Skin epidermis (tissue), 12 donors: ENCODE results near the gene WDHD1.
"Not testable (repeated sequence)": the region's sequence is repeated elsewhere in the genome, so short reads cannot be mapped to it uniquely, and the experiment has no call there.

Experiments
- H3K27ac ChIP-seq, 21 experiments: fragments of 200-600 bp; sonication (generic) in 11 of 21; one replicate each; pipeline ENCODE4 v1.5.0; 2020; ENCODE audit warnings: mild to moderate bottlenecking in 3 of 21, inconsistent platforms in 2 of 21, moderate library complexity in 2 of 21
- H3K4me3 ChIP-seq, 7 experiments: fragments of 200-600 bp; sonication (generic) in 2 of 7; one replicate each; pipeline ENCODE4 v1.5.0; 2020; ENCODE audit warnings: inconsistent platforms in 2 of 7, mild to moderate bottlenecking in 2 of 7, moderate library complexity in 1 of 7

Gene WDHD1

GRCh38 chr14:55051423-55052268 is 24.7 kb upstream of the WDHD1 start, which contains the start of gene MAPK1IP1L:
Gene MAPK1IP1L (plus strand): TSS chr14:55051647. CDS start chr14:55061684, 10,037 bp downstream.
- H3K27ac ChIP-seq: peak within 1 kb of the TSS; percentile 93 to 100 (median 99)
- H3K4me3 ChIP-seq: peak within 1 kb of the TSS; percentile 65 to 90 (median 78)

- Histone ChIP-seq H3K27ac (peak overlapping the region; percentile 93 to 100 (median 99)), H3K4me3 (peak overlapping the region; percentile 65 to 90 (median 78))
Measured at GRCh38 chr14:55051165-55051422, 24.2 kb upstream of the WDHD1 start.

- Histone ChIP-seq H3K27ac (no peak overlapping the region), H3K4me3 (no peak overlapping the region)
Measured at GRCh38 chr14:55048900-55049436, 22.1 kb upstream of the WDHD1 start.

- Histone ChIP-seq H3K27ac (no peak overlapping the region), H3K4me3 (no peak overlapping the region)
Measured at GRCh38 chr14:55047301-55048053, 20.6 kb upstream of the WDHD1 start.

GRCh38 chr14:55045087-55045486 is 18.2 kb upstream of the WDHD1 start:
- Histone ChIP-seq H3K4me3 (no peak overlapping the region), H3K27ac (no peak overlapping the region)

GRCh38 chr14:55043528-55043927 is 16.6 kb upstream of the WDHD1 start:
- Histone ChIP-seq H3K4me3 (no peak overlapping the region), H3K27ac (no peak overlapping the region)

- Histone ChIP-seq H3K27ac (no peak overlapping the region), H3K4me3 (no peak overlapping the region)
Measured at GRCh38 chr14:55038708-55039107, 11.8 kb upstream of the WDHD1 start.

- not testable (repeated sequence) for H3K27ac ChIP-seq, H3K4me3 ChIP-seq
Measured at GRCh38 chr14:55037995-55038394, 11.1 kb upstream of the WDHD1 start.

- no peak overlapping the region for H3K4me3 ChIP-seq
- H3K27ac ChIP-seq: peak overlapping the region in 1 of 21 experiments; percentile 6
Measured at GRCh38 chr14:55031190-55031589, 4.3 kb upstream of the WDHD1 start.

- no peak overlapping the region for H3K27ac ChIP-seq
- peak overlapping the region in 2 of 7 experiments; percentile 70 to 97 for H3K4me3 ChIP-seq
Measured at GRCh38 chr14:55028476-55028875, 1.6 kb upstream of the WDHD1 start.

GRCh38 chr14:55028066-55028465 is 1.2 kb upstream of the WDHD1 start:
- peak overlapping the region; percentile 64 to 97 (median 79) for H3K4me3 ChIP-seq
- peak overlapping the region in 5 of 21 experiments; percentile 81 to 94 (median 88) for H3K27ac ChIP-seq

- H3K4me3 ChIP-seq: peak overlapping the region; percentile 64 to 97 (median 79)
- peak overlapping the region in 20 of 21 experiments; percentile 45 to 94 (median 83) for H3K27ac ChIP-seq
Measured at GRCh38 chr14:55026441-55026792, 482 bp downstream of the WDHD1 start.

- Histone ChIP-seq H3K4me3 (peak overlapping the region; percentile 64 to 97 (median 79)), H3K27ac (peak overlapping the region in 8 of 21 experiments; percentile 13 to 94 (median 87))
Measured at GRCh38 chr14:55025948-55026347, 951 bp downstream of the WDHD1 start.

- H3K4me3 ChIP-seq, H3K27ac ChIP-seq: not testable (repeated sequence)
Measured at GRCh38 chr14:55024365-55024764, 2.5 kb downstream of the WDHD1 start.

- H3K27ac ChIP-seq: no peak overlapping the region
Measured at GRCh38 chr14:55019968-55020554, 6.8 kb downstream of the WDHD1 start.

GRCh38 chr14:55015006-55015405 is 11.9 kb downstream of the WDHD1 start:
- H3K27ac ChIP-seq: no peak overlapping the region
- H3K4me3 ChIP-seq: no peak overlapping the region

More at GRCh38 chr14:55019968-55020554, 6.8 kb downstream of the WDHD1 start:
- no peak overlapping the region for H3K4me3 ChIP-seq

- H3K27ac ChIP-seq: no peak overlapping the region
- no peak overlapping the region for H3K4me3 ChIP-seq
Measured at GRCh38 chr14:55005071-55005470, 21.8 kb downstream of the WDHD1 start.

GRCh38 chr14:55000381-55000780 is 26.5 kb downstream of the WDHD1 start:
- H3K4me3 ChIP-seq: no peak overlapping the region
- H3K27ac ChIP-seq: no peak overlapping the region

- H3K4me3 ChIP-seq: no peak overlapping the region
- no peak overlapping the region for H3K27ac ChIP-seq
Measured at GRCh38 chr14:54985156-54985555, 41.7 kb downstream of the WDHD1 start.

GRCh38 chr14:54981698-54982097 is 45.2 kb downstream of the WDHD1 start:
- H3K4me3 ChIP-seq: no peak overlapping the region
- no peak overlapping the region for H3K27ac ChIP-seq
